GM23338 (cell line): ENCODE data around the gene PCSK6.

ENCODE experiments used
- EZH2 ChIP-seq: fragments of 200-600 bp; sonication (generic); IDR thresholded peaks from one replicate; pipeline ENCODE4 v1.8.0; 2017; ENCODE audit warnings: antibody characterized with exemption, mild to moderate bottlenecking, low read depth; ENCODE audit not compliant: unreplicated experiment
- NANOG ChIP-seq: IDR thresholded peaks from 2 replicates; pipeline ENCODE4 v1.6.1; 2016; ENCODE audit warnings: antibody characterized with exemption, borderline replicate concordance
- POLR2AphosphoS5 ChIP-seq: IDR thresholded peaks from 2 replicates; pipeline ENCODE4 v1.6.1; 2016; ENCODE audit warnings: antibody characterized with exemption, low read depth
- TF ChIP-seq, protein P1 (sequence below), 2 experiments: fragments of 200-600 bp in 1 of 2; sonication (generic) in 1 of 2; conservative IDR thresholded peaks; 2 replicates each; pipeline versions ENCODE4 v1.5.1 to v1.6.1; 2016 to 2017; ENCODE audit warnings: antibody characterized with exemption in 2 of 2, low read depth in 2 of 2, mild to moderate bottlenecking in 2 of 2, moderate library complexity in 1 of 2
- TF ChIP-seq, protein P2 (sequence below): IDR thresholded peaks from one replicate; pipeline ENCODE4 v1.6.1; 2018; ENCODE audit warnings: antibody characterized with exemption; ENCODE audit not compliant: unreplicated experiment

DNA sequence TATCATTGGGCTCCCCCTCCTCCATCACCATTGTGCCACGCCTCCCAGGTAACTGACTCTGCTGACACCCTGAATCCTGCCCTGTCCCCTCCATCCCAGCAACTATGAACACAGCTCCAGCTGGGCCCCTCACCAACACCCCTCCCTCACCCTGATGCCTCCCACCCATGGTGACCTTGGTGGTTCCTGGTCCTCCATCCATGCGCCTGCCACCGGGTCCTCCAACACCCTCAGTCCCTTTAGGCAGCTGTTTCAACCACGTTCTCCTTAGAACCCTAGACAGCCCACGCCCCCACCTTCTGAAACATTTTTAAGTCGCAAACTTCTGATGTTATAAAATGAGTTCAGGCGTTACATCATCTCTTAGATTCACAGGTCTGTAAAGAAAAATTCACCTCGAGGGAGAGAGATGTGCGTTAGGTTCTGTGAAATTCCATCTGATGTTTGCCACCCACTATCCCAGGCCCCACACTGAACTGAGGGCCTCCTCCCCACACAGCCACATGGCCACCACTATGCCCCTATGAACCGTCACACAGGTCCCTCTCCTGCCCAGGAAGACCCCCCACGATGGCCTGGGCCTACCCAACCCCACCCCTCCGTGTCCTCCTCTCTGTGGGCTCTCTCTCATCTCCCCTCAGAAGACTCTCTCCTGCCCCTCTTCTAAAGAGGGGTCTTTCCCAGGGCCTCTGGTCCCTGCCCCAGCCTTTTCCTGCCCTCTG is 29.8 kb downstream of the PCSK6 start:
- TF ChIP-seq, protein P1, sequence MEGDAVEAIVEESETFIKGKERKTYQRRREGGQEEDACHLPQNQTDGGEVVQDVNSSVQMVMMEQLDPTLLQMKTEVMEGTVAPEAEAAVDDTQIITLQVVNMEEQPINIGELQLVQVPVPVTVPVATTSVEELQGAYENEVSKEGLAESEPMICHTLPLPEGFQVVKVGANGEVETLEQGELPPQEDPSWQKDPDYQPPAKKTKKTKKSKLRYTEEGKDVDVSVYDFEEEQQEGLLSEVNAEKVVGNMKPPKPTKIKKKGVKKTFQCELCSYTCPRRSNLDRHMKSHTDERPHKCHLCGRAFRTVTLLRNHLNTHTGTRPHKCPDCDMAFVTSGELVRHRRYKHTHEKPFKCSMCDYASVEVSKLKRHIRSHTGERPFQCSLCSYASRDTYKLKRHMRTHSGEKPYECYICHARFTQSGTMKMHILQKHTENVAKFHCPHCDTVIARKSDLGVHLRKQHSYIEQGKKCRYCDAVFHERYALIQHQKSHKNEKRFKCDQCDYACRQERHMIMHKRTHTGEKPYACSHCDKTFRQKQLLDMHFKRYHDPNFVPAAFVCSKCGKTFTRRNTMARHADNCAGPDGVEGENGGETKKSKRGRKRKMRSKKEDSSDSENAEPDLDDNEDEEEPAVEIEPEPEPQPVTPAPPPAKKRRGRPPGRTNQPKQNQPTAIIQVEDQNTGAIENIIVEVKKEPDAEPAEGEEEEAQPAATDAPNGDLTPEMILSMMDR (conservative IDR thresholded peaks at IDR 0.05; ENCODE audit: low read depth in 2 of 2): no peak
- TF ChIP-seq EZH2 (no peak), POLR2AphosphoS5 (no peak), NANOG (no peak)
- TF ChIP-seq, protein P2, sequence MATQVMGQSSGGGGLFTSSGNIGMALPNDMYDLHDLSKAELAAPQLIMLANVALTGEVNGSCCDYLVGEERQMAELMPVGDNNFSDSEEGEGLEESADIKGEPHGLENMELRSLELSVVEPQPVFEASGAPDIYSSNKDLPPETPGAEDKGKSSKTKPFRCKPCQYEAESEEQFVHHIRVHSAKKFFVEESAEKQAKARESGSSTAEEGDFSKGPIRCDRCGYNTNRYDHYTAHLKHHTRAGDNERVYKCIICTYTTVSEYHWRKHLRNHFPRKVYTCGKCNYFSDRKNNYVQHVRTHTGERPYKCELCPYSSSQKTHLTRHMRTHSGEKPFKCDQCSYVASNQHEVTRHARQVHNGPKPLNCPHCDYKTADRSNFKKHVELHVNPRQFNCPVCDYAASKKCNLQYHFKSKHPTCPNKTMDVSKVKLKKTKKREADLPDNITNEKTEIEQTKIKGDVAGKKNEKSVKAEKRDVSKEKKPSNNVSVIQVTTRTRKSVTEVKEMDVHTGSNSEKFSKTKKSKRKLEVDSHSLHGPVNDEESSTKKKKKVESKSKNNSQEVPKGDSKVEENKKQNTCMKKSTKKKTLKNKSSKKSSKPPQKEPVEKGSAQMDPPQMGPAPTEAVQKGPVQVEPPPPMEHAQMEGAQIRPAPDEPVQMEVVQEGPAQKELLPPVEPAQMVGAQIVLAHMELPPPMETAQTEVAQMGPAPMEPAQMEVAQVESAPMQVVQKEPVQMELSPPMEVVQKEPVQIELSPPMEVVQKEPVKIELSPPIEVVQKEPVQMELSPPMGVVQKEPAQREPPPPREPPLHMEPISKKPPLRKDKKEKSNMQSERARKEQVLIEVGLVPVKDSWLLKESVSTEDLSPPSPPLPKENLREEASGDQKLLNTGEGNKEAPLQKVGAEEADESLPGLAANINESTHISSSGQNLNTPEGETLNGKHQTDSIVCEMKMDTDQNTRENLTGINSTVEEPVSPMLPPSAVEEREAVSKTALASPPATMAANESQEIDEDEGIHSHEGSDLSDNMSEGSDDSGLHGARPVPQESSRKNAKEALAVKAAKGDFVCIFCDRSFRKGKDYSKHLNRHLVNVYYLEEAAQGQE: no peak
